Liver (tissue), 9 donors: ENCODE measurements around the gene GXYLT2. TPM values are rescaled to one million over a fixed set of nuclear protein-coding genes. Genes with fewer than 3 reads are reported as not detected.

ENCODE experiments used
- DNase-seq: peaks from one replicate; pipeline ENCODE4 v3.0.0-alpha.2; 2017; ENCODE audit warnings: low spot score
- H3K27ac ChIP-seq, 2 donors: one replicate each; pipeline ENCODE4 v1.7.0; 2013; ENCODE audit warnings: inconsistent platforms in 2 of 2, low read length in 2 of 2, control low read depth in 1 of 2, low read depth in 1 of 2, mild to moderate bottlenecking in 1 of 2
- H3K27me3 ChIP-seq, 4 donors: one replicate each; pipeline versions ENCODE4 v1.6.1 to v1.7.0; 2013; ENCODE audit warnings: low read length in 3 of 4, inconsistent platforms in 1 of 4, mild to moderate bottlenecking in 1 of 4, moderate library complexity in 1 of 4; ENCODE audit not compliant: control insufficient read depth in 4 of 4, insufficient read depth in 4 of 4
- H3K36me3 ChIP-seq, 4 donors: one replicate each; pipeline versions ENCODE4 v1.6.1 to v1.7.0; 2013; ENCODE audit warnings: low read length in 3 of 4, mild to moderate bottlenecking in 3 of 4, low read depth in 1 of 4, moderate library complexity in 1 of 4; ENCODE audit not compliant: control insufficient read depth in 4 of 4, insufficient read depth in 3 of 4
- H3K4me1 ChIP-seq, 4 donors: one replicate each; pipeline versions ENCODE4 v1.6.1 to v1.7.0; 2013; ENCODE audit warnings: low read length in 3 of 4, mild to moderate bottlenecking in 3 of 4, moderate library complexity in 1 of 4; ENCODE audit not compliant: control insufficient read depth in 4 of 4, insufficient read depth in 4 of 4
- H3K4me3 ChIP-seq, 3 donors: one replicate each; pipeline versions ENCODE4 v1.6.1 to v1.7.0; 2013; ENCODE audit warnings: low read length in 3 of 3, control low read depth in 1 of 3, low read depth in 1 of 3, mild to moderate bottlenecking in 1 of 3
- H3K9ac ChIP-seq, 2 donors: one replicate each; pipeline ENCODE4 v1.7.0; 2013; ENCODE audit warnings: low read length in 2 of 2, mild to moderate bottlenecking in 2 of 2, moderate library complexity in 2 of 2, control low read depth in 1 of 2, low read depth in 1 of 2
- H3K9me3 ChIP-seq, 4 donors: one replicate each; pipeline versions ENCODE4 v1.6.1 to v1.7.0; 2013; ENCODE audit warnings: low read length in 3 of 4; ENCODE audit not compliant: control insufficient read depth in 4 of 4
- FOXA1 ChIP-seq: IDR thresholded peaks from 2 replicates; pipeline ENCODE4 v1.6.1; 2016; ENCODE audit warnings: antibody characterized with exemption
- GABPA ChIP-seq, 2 donors: IDR thresholded peaks in 1 of 2; conservative IDR thresholded peaks in 1 of 2; 2 replicates each; pipeline ENCODE4 v1.6.1; 2016; ENCODE audit warnings: antibody characterized with exemption in 2 of 2, mild to moderate bottlenecking in 1 of 2, moderate library complexity in 1 of 2
- HNF4G ChIP-seq: IDR thresholded peaks from 2 replicates; pipeline ENCODE4 v1.6.1; 2016; ENCODE audit warnings: antibody characterized with exemption
- JUND ChIP-seq, 2 donors: IDR thresholded peaks; 2 replicates each; pipeline ENCODE4 v1.6.1; 2016; ENCODE audit warnings: antibody characterized with exemption in 2 of 2
- RAD21 ChIP-seq, 2 donors: IDR thresholded peaks; 2 replicates each; pipeline ENCODE4 v1.6.1; 2016; ENCODE audit warnings: antibody characterized with exemption in 2 of 2, mild to moderate bottlenecking in 2 of 2
- RXRA ChIP-seq, 2 donors: IDR thresholded peaks; 2 replicates each; pipeline ENCODE4 v1.6.1; 2017 to 2018; ENCODE audit warnings: antibody characterized with exemption in 2 of 2, mild to moderate bottlenecking in 1 of 2
- TAF1 ChIP-seq: conservative IDR thresholded peaks from 2 replicates; pipeline ENCODE4 v1.6.1; 2016; ENCODE audit warnings: antibody characterized with exemption, mild to moderate bottlenecking
- YY1 ChIP-seq: IDR thresholded peaks from 2 replicates; pipeline ENCODE4 v1.6.1; 2016; ENCODE audit warnings: antibody characterized with exemption, mild to moderate bottlenecking
- WGBS: extraction: QIAGEN DNeasy Blood & Tissue Kit; methylation state at CpG from one replicate; pipeline ENCODE4 v1.1.7; 2013; 5-methylcytosine and 5-hydroxymethylcytosine counted together
- polyA plus RNA-seq, 2 donors: library from polyadenylated mRNA; stranded (reverse) in 1 of 2; unstranded in 1 of 2; fragments of 200-250 nt in 1 of 2; fragments of >200 nt in 1 of 2; fragmentation: Nextera tagmentation in 1 of 2; extraction: Ambion mirVana in 1 of 2; gene quantifications; one replicate each; pipeline versions ENCODE4 v1.2.1 to v1.2.3, GENCODE V29; 2013 to 2015
- total RNA-seq, 2 donors: library from RNA; depleted of rRNA; stranded (reverse); fragments of >200 nt; gene quantifications; one replicate each; pipeline ENCODE4 v1.2.3, GENCODE V29; 2014
- TF ChIP-seq, protein P1 (sequence below): IDR thresholded peaks from 2 replicates; pipeline ENCODE4 v1.6.1; 2016; ENCODE audit warnings: antibody characterized with exemption, mild to moderate bottlenecking
- TF ChIP-seq, protein P2 (sequence below): fragments of 150-350 bp; IDR thresholded peaks from 2 replicates; pipeline ENCODE4 v1.5.1; 2017; ENCODE audit warnings: improper control_type of control experiment, low read depth, low read length; ENCODE audit not compliant: missing input control
- TF ChIP-seq, protein P3 (sequence below): IDR thresholded peaks from 2 replicates; pipeline ENCODE4 v1.6.1; 2016; ENCODE audit warnings: antibody characterized with exemption
- TF ChIP-seq, protein P4 (sequence below): IDR thresholded peaks from 2 replicates; pipeline ENCODE4 v1.6.1; 2016; ENCODE audit warnings: antibody characterized with exemption
- donor health status: healthy.
- donor health status: healthy.
- donor health status: healthy.
- donor health status: healthy.
- donor health status: healthy.

The GXYLT2 gene
- total and polyA plus RNA-seq, 4 donors, result 0.06 to 0.98 (median 0.10) TPM

DNA sequence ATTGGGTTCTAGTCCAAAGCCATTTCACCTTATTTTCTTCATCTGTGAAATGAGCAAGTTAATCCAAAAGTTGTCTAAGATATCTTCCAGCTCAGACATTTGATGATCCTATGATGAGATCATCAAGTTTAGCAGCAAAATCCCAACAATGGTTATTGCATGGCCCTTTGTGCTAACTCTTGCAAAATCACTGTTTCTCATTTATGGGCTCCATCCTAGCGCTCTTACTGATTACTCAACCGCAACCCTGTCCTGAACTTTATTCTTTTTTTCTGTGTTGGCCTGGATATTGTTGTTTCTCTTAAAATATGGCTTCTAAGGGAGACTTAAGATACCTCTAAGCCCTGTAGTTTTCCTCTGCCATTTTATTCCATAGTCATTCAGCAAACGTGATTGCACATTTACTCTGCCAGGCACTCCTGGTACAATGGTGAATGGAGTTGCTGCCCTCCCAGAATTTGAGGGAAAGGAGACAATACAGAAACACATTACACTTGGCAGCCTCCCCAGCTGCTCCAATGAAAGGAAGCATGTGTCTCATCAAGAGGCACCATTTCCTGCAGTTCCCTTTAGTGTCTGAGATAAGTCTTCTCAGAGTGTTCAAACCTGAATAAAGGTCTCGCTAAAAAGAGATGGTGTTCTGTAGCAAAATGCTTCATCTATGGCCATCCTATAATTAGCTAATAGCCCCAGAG lies 4.4 kb downstream of the GXYLT2 start:
- H3K4me3 ChIP-seq, result no peak overlapping the region
- no peak for DNase-seq
- 43% methylated on average over 4 of the region's 4 CpGs for WGBS
- TF ChIP-seq RXRA (IDR thresholded peaks at IDR 0.05) (no peak), FOXA1 (no peak), GABPA (IDR thresholded peaks at IDR 0.05 in 1 of 2, conservative IDR thresholded peaks at IDR 0.05 in 1 of 2) (no peak), TAF1 (no peak), HNF4G (no peak), JUND (IDR thresholded peaks at IDR 0.05) (no peak)
- TF ChIP-seq, protein P1, sequence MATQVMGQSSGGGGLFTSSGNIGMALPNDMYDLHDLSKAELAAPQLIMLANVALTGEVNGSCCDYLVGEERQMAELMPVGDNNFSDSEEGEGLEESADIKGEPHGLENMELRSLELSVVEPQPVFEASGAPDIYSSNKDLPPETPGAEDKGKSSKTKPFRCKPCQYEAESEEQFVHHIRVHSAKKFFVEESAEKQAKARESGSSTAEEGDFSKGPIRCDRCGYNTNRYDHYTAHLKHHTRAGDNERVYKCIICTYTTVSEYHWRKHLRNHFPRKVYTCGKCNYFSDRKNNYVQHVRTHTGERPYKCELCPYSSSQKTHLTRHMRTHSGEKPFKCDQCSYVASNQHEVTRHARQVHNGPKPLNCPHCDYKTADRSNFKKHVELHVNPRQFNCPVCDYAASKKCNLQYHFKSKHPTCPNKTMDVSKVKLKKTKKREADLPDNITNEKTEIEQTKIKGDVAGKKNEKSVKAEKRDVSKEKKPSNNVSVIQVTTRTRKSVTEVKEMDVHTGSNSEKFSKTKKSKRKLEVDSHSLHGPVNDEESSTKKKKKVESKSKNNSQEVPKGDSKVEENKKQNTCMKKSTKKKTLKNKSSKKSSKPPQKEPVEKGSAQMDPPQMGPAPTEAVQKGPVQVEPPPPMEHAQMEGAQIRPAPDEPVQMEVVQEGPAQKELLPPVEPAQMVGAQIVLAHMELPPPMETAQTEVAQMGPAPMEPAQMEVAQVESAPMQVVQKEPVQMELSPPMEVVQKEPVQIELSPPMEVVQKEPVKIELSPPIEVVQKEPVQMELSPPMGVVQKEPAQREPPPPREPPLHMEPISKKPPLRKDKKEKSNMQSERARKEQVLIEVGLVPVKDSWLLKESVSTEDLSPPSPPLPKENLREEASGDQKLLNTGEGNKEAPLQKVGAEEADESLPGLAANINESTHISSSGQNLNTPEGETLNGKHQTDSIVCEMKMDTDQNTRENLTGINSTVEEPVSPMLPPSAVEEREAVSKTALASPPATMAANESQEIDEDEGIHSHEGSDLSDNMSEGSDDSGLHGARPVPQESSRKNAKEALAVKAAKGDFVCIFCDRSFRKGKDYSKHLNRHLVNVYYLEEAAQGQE, result no peak
- H3K9ac ChIP-seq, result no peak overlapping the region
- H3K36me3 ChIP-seq, result no peaks in the 10 kb centered on the region
- no peak overlapping the region for H3K27ac ChIP-seq
- H3K9me3 ChIP-seq, result no peaks in the 10 kb centered on the region
- peaks cover 0 to 12% (median 10%) of the 10 kb centered on the region in 4 donors for H3K4me1 ChIP-seq
- peaks cover 0 to under 1% (median 0%) of the 10 kb centered on the region in 4 donors for H3K27me3 ChIP-seq

DNA sequence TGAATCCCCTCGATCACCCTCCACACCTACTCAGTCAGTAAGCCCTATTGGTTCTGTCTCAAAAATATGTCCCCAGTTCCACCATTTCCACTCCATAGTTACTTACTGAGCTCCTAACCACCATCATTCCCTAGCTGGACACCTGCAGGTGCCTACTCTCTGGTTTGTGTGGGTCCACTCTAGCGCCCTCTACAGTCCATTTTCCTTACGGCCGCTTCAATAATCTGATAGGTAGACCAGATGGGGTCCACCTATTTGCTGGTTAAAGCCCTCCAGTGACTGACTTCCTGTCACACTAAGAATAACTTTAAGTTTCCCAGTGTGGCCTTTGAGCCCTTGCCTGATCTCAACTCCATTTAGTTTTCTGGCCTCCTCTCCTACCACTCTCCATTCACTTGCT lies 5.0 kb downstream of the GXYLT2 start:
- Histone ChIP-seq H3K27ac (no peak overlapping the region), H3K4me1 (peaks cover 0 to 6% (median 5%) of the 10 kb centered on the region in 4 donors), H3K27me3 (no peaks in the 10 kb centered on the region), H3K9me3 (no peaks in the 10 kb centered on the region), H3K36me3 (no peaks in the 10 kb centered on the region), H3K4me3 (no peak overlapping the region), H3K9ac (no peak overlapping the region)
- TF ChIP-seq YY1 (no peak), TAF1 (no peak), RXRA (IDR thresholded peaks at IDR 0.05) (no peak), JUND (IDR thresholded peaks at IDR 0.05) (no peak), RAD21 (IDR thresholded peaks at IDR 0.05) (no peak)
- TF ChIP-seq, protein P2, sequence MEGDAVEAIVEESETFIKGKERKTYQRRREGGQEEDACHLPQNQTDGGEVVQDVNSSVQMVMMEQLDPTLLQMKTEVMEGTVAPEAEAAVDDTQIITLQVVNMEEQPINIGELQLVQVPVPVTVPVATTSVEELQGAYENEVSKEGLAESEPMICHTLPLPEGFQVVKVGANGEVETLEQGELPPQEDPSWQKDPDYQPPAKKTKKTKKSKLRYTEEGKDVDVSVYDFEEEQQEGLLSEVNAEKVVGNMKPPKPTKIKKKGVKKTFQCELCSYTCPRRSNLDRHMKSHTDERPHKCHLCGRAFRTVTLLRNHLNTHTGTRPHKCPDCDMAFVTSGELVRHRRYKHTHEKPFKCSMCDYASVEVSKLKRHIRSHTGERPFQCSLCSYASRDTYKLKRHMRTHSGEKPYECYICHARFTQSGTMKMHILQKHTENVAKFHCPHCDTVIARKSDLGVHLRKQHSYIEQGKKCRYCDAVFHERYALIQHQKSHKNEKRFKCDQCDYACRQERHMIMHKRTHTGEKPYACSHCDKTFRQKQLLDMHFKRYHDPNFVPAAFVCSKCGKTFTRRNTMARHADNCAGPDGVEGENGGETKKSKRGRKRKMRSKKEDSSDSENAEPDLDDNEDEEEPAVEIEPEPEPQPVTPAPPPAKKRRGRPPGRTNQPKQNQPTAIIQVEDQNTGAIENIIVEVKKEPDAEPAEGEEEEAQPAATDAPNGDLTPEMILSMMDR, result no peak
- TF ChIP-seq, protein P3, sequence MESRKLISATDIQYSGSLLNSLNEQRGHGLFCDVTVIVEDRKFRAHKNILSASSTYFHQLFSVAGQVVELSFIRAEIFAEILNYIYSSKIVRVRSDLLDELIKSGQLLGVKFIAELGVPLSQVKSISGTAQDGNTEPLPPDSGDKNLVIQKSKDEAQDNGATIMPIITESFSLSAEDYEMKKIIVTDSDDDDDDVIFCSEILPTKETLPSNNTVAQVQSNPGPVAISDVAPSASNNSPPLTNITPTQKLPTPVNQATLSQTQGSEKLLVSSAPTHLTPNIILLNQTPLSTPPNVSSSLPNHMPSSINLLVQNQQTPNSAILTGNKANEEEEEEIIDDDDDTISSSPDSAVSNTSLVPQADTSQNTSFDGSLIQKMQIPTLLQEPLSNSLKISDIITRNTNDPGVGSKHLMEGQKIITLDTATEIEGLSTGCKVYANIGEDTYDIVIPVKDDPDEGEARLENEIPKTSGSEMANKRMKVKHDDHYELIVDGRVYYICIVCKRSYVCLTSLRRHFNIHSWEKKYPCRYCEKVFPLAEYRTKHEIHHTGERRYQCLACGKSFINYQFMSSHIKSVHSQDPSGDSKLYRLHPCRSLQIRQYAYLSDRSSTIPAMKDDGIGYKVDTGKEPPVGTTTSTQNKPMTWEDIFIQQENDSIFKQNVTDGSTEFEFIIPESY, result no peak
- TF ChIP-seq, protein P4, sequence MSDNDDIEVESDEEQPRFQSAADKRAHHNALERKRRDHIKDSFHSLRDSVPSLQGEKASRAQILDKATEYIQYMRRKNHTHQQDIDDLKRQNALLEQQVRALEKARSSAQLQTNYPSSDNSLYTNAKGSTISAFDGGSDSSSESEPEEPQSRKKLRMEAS, result no peak
- TF ChIP-seq, protein P1, result no peak
- WGBS, result 67% methylated on average over 4 of the region's 4 CpGs
- no peak for DNase-seq
